OCI-LY1 (cell line): ENCODE measurements around the gene LRSAM1.

ENCODE experiments used
- EZH2 ChIP-seq: fragments of 200-600 bp; sonication (generic), shearing (Covaris generic); IDR thresholded peaks from 2 replicates; pipeline ENCODE4 v1.8.0; 2017; ENCODE audit warnings: borderline replicate concordance, mixed run types, mild to moderate bottlenecking, antibody characterized with exemption, low read length, moderate library complexity, mixed read lengths
- TF ChIP-seq, protein P1 (sequence below): fragments of 200-600 bp; sonication (generic), shearing (Covaris generic); IDR thresholded peaks from 2 replicates; pipeline ENCODE4 v1.5.1; 2017; ENCODE audit warnings: mild to moderate bottlenecking, antibody characterized with exemption, low read length, moderate library complexity, mixed read lengths

- TF ChIP-seq EZH2: no peak
- TF ChIP-seq, protein P1, sequence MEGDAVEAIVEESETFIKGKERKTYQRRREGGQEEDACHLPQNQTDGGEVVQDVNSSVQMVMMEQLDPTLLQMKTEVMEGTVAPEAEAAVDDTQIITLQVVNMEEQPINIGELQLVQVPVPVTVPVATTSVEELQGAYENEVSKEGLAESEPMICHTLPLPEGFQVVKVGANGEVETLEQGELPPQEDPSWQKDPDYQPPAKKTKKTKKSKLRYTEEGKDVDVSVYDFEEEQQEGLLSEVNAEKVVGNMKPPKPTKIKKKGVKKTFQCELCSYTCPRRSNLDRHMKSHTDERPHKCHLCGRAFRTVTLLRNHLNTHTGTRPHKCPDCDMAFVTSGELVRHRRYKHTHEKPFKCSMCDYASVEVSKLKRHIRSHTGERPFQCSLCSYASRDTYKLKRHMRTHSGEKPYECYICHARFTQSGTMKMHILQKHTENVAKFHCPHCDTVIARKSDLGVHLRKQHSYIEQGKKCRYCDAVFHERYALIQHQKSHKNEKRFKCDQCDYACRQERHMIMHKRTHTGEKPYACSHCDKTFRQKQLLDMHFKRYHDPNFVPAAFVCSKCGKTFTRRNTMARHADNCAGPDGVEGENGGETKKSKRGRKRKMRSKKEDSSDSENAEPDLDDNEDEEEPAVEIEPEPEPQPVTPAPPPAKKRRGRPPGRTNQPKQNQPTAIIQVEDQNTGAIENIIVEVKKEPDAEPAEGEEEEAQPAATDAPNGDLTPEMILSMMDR: no peak
Measured at GRCh38 chr9:127490535-127491230, 39.4 kb downstream of the LRSAM1 start.
